ENCODE measurements around the gene PAOX.

GRCh38 chr10:133347710-133348517 lies 31.1 kb upstream of the PAOX start:
- no peak for TF ChIP-seq CTCF (IDR thresholded peaks at IDR 0.05)
- no peak for TF ChIP-seq POLR2A (IDR thresholded peaks at IDR 0.05)
